Common myeloid progenitor, CD34-positive (primary cell): ENCODE results near the gene ELP6. TPM values are rescaled to one million over a fixed set of nuclear protein-coding genes. Genes with fewer than 3 reads are reported as not detected.

ENCODE experiments used
- CTCF ChIA-PET: fragments of 350-600 bp; sonication (Branson Sonifier 250); formaldehyde crosslinking; loops from one replicate; lab custom pipeline; 2021; ENCODE audit warnings: antibody characterized with exemption; lab: Charles Lee
- POLR2A ChIA-PET: fragments of 350-600 bp; sonication (Branson Sonifier 250); formaldehyde crosslinking; loops from one replicate; lab custom pipeline; 2021; ENCODE audit warnings: antibody characterized with exemption; lab: Charles Lee
- DNase-seq, 3 donors: peaks; one replicate each; pipeline versions ENCODE4 v3.0.0 to v3.0.0-alpha.2; 2013
- H3K27ac ChIP-seq, 2 experiments: 1 replicate in 1 of 2; 2 replicates in 1 of 2; pipeline ENCODE4 v1.7.0; 2013; ENCODE audit warnings: inconsistent platforms in 2 of 2, low read length in 2 of 2, mild to moderate bottlenecking in 2 of 2, low read depth in 1 of 2, moderate library complexity in 1 of 2; ENCODE audit not compliant: severe bottlenecking in 2 of 2, insufficient read depth in 1 of 2, poor library complexity in 1 of 2
- H3K27me3 ChIP-seq, 5 experiments: replicated peaks in 2 of 5; 1 replicate in 3 of 5; 2 replicates in 2 of 5; pipeline versions ENCODE4 v1.6.1 to v1.7.0; 2013; ENCODE audit warnings: low read length in 4 of 5, mild to moderate bottlenecking in 2 of 5, moderate library complexity in 2 of 5, inconsistent platforms in 1 of 5; ENCODE audit not compliant: insufficient read depth in 5 of 5, control insufficient read depth in 4 of 5
- H3K36me3 ChIP-seq, 4 experiments: 1 replicate in 2 of 4; 2 replicates in 2 of 4; pipeline versions ENCODE4 v1.6.1 to v1.7.0; 2013; ENCODE audit warnings: low read length in 3 of 4, control low read depth in 1 of 4, mild to moderate bottlenecking in 1 of 4; ENCODE audit not compliant: control insufficient read depth in 4 of 4, insufficient read depth in 4 of 4
- H3K4me1 ChIP-seq, 4 experiments: 1 replicate in 3 of 4; 2 replicates in 1 of 4; pipeline versions ENCODE4 v1.6.1 to v1.7.1; 2013; ENCODE audit warnings: low read length in 3 of 4, mild to moderate bottlenecking in 3 of 4, control low read depth in 1 of 4, inconsistent platforms in 1 of 4, moderate library complexity in 1 of 4; ENCODE audit not compliant: control insufficient read depth in 4 of 4, insufficient read depth in 4 of 4; ENCODE audit errors: control extremely low read depth in 1 of 4
- H3K4me3 ChIP-seq, 7 experiments: 1 replicate in 4 of 7; 2 replicates in 3 of 7; pipeline versions ENCODE4 v1.5.1 to v1.7.0; 2013; ENCODE audit warnings: mild to moderate bottlenecking in 7 of 7, low read length in 6 of 7, moderate library complexity in 6 of 7, inconsistent platforms in 2 of 7, low read depth in 2 of 7, control low read depth in 1 of 7; ENCODE audit not compliant: insufficient read depth in 4 of 7, control insufficient read depth in 1 of 7; ENCODE audit errors: extremely low read depth in 1 of 7
- H3K9me3 ChIP-seq, 5 experiments: 1 replicate in 4 of 5; 2 replicates in 1 of 5; pipeline versions ENCODE4 v1.6.1 to v1.7.1; 2013; ENCODE audit warnings: low read length in 4 of 5, mild to moderate bottlenecking in 2 of 5, inconsistent platforms in 1 of 5, low read depth in 1 of 5, moderate library complexity in 1 of 5; ENCODE audit not compliant: control insufficient read depth in 4 of 5, insufficient read depth in 2 of 5; ENCODE audit errors: control extremely low read depth in 1 of 5
- WGBS: methylation state at CpG from one replicate; pipeline ENCODE4 v1.1.5; 2013; ENCODE audit not compliant: insufficient coverage; 5-methylcytosine and 5-hydroxymethylcytosine counted together
- polyA plus RNA-seq: library from polyadenylated mRNA; unstranded; fragments of 120-200 nt; gene quantifications from one replicate; pipeline ENCODE4 v1.2.1, GENCODE V29; 2013

ELP6 gene, protein sequence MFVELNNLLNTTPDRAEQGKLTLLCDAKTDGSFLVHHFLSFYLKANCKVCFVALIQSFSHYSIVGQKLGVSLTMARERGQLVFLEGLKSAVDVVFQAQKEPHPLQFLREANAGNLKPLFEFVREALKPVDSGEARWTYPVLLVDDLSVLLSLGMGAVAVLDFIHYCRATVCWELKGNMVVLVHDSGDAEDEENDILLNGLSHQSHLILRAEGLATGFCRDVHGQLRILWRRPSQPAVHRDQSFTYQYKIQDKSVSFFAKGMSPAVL
- polyA plus RNA-seq = 34.4 TPM

GRCh38 chr3:47513125-47513929 is at the start of gene ELP6:
Gene ELP6, minus strand, starts transcription at chr3:47513712. Its CDS starts 122 bp downstream, at chr3:47513590.
- POLR2A ChIA-PET = no interaction called here
- 0% methylated on average over 69 of the region's 71 CpGs for WGBS
- H3K4me3 ChIP-seq = peak within 1 kb of the TSS; percentile 66 to 98 (median 90)

GRCh38 chr3:47556351-47556750 is 42.8 kb upstream of the ELP6 start:
- H3K4me3 ChIP-seq = no peak overlapping the region
- H3K27me3 ChIP-seq = peaks cover 0 to 3% (median 0%) of the 10 kb centered on the region in 5 experiments
- ChIA-PET POLR2A (interaction anchor here (0.6 kb wide), 1 partner anchor 13 kb away, joined by 3 read pairs; no protein-coding TSS in a partner anchor), CTCF (interaction anchor here (0.7 to 0.9 kb wide), 2 partner anchors 8 to 10 kb away, joined by 3 read pairs; no protein-coding TSS in a partner anchor)
- peaks cover 0 to 8% (median 0%) of the 10 kb centered on the region in 5 experiments for H3K9me3 ChIP-seq
- H3K27ac ChIP-seq = no peak overlapping the region
- 94% methylated on average over 1 of the region's 2 CpGs for WGBS
- no peaks in the 10 kb centered on the region for H3K36me3 ChIP-seq
- no peaks in the 10 kb centered on the region for H3K4me1 ChIP-seq
- DNase-seq = no peak

More at GRCh38 chr3:47513125-47513929, at the start of gene ELP6:
- Histone ChIP-seq H3K27me3 (no peaks in the 10 kb centered on the region), H3K36me3 (peaks cover 4 to 22% (median 13%) of the 10 kb centered on the region in 4 experiments), H3K4me1 (peaks cover 3 to 15% (median 9%) of the 10 kb centered on the region in 4 experiments), H3K9me3 (no peaks in the 10 kb centered on the region), H3K27ac (peak within 1 kb of the TSS; percentile 70 to 87)
- peak; percentile 95 to 98 (median 98) for DNase-seq
- CTCF ChIA-PET = interaction anchor here (1.3 to 2.4 kb wide), 2 partner anchors 87 to 92 kb away, joined by 5 to 11 read pairs; no protein-coding TSS in a partner anchor

DNA sequence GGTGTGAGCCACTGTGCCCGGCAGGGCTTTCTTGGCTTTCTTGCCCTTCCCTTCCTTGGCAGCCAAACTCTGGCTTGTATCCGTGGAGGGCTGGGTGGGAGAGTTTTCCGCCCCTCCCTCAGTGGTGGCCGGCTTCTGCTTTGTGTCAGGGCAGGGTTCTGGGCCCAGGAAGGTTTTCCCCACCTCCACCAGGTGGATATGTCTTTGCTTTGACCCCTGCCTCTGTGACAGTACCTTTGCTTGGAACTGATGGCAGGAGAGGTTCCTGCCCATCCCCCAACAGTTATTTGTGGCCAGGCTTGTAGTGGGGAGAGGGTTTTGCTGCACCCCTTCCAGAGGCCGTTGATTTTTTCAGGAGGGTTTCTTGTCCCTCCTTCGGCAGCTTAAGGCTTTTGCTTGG is 40.8 kb upstream of the ELP6 start:
- Histone ChIP-seq H3K4me3 (no peak overlapping the region), H3K4me1 (no peaks in the 10 kb centered on the region), H3K27me3 (peaks cover 0 to 4% (median 0%) of the 10 kb centered on the region in 5 experiments), H3K27ac (no peak overlapping the region), H3K36me3 (no peaks in the 10 kb centered on the region), H3K9me3 (peaks cover 0 to 8% (median 0%) of the 10 kb centered on the region in 5 experiments)
- POLR2A ChIA-PET = no interaction called here
- no peak for DNase-seq
- CTCF ChIA-PET = no interaction called here
- WGBS = 98% methylated on average over 6 of the region's 6 CpGs

GRCh38 chr3:47553407-47553806 is 39.9 kb upstream of the ELP6 start:
- no peak overlapping the region for H3K4me3 ChIP-seq
- no peak overlapping the region for H3K27ac ChIP-seq
- peaks cover 0 to 4% (median 1%) of the 10 kb centered on the region in 5 experiments for H3K27me3 ChIP-seq
- H3K36me3 ChIP-seq = no peaks in the 10 kb centered on the region
- H3K4me1 ChIP-seq = no peaks in the 10 kb centered on the region
- ChIA-PET CTCF (interaction anchor here (0.5 kb wide), 1 partner anchor 11 kb away, joined by 3 read pairs; no protein-coding TSS in a partner anchor), POLR2A (no interaction called here)
- peaks cover 0 to 8% (median 0%) of the 10 kb centered on the region in 5 experiments for H3K9me3 ChIP-seq
- 99% methylated on average over 7 of the region's 7 CpGs for WGBS
- DNase-seq = no peak

DNA sequence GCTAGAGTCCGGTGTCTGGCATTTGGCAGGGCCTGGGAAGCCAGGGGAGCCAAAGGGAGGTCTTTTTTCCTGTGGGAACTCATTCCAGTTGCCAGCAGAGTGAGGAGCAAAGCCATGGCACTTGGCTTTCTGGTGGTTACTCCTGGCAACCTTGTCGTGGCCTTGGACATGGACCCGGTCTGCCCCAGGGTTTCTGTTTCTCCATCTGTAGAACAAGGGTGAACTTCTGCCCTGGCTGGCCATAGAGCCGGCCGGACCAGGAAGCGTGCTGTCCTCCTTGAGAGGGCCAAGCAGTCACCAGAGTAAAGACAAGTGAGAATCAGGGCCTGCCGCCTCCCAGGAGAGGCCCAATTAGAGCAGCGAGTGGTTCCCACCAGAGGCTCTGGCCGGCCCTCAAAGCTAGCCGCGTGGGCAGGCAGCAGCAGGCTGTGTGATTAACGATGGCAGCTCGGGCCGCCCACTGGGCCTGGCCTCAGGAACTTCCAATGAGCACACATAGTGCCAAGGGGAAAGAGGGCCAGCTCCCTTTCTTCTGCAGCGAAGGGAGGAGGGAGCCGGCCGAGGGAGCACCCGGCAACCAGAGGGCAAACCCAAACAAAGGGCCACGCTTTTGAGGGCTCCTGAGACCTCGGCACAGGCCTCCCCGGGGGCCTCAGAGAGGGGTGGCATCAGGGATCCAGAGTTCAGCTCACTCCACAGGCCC is 29.1 kb upstream of the ELP6 start:
- no peak overlapping the region for H3K27ac ChIP-seq
- no peaks in the 10 kb centered on the region for H3K36me3 ChIP-seq
- ChIA-PET POLR2A (no interaction called here), CTCF (interaction anchor here (0.6 to 2.1 kb wide), 3 partner anchors 9 to 79 kb away, joined by 3 to 7 read pairs (median 3); no protein-coding TSS in a partner anchor)
- 94% methylated on average over 18 of the region's 21 CpGs for WGBS
- peaks cover 0 to 2% (median 0%) of the 10 kb centered on the region in 4 experiments for H3K4me1 ChIP-seq
- no peak for DNase-seq
- no peak overlapping the region for H3K4me3 ChIP-seq
- H3K27me3 ChIP-seq = no peaks in the 10 kb centered on the region
- H3K9me3 ChIP-seq = no peaks in the 10 kb centered on the region

- no peak for DNase-seq
- Histone ChIP-seq H3K9me3 (no peaks in the 10 kb centered on the region), H3K27me3 (no peaks in the 10 kb centered on the region), H3K4me3 (no peak overlapping the region), H3K4me1 (peaks cover 0 to 2% (median 0%) of the 10 kb centered on the region in 4 experiments), H3K27ac (no peak overlapping the region), H3K36me3 (no peaks in the 10 kb centered on the region)
- ChIA-PET POLR2A (no interaction called here), CTCF (interaction anchor here (2.1 kb wide), 1 partner anchor 8 kb away, joined by 7 read pairs; no protein-coding TSS in a partner anchor)
- WGBS = 53% methylated on average over 4 of the region's 6 CpGs
Observed at GRCh38 chr3:47541583-47542108, 28.1 kb upstream of the ELP6 start.
